ENCODE measurements around the gene EFNB3. TPM values are rescaled to one million over a fixed set of nuclear protein-coding genes. Genes with fewer than 3 reads are reported as not detected.

The EFNB3 gene
- total and polyA plus RNA-seq, 7 donors = 0.09 to 0.37 (median 0.12) TPM; not detected in 2

DNA sequence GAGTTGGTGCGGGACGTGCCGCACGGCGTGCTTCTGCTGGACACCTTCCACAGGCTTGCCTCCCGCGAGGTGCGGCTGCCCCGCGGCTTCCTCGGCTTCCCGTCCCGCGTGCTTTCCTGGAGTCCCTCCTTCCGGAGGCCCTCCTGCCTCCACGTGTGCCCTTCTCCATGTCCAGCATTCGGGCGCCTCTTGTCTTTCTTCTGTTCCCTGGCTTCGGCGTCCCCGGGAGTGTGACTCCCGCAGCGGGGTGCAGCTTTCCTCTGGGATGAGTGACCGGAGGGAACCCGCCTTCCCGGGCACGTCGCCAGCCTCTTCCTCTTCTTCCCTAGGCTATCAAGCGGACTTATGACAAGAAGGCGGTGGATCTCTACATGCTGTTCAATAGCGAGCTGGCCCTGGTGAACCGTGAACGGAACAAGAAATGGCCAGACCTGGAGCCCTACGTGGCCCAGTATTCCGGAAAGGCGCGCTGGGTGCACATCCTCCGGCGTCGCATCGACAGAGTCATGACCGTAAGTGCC is 35.5 kb downstream of the EFNB3 start:
- peak overlapping the region; percentile 42 for H3K4me3 ChIP-seq
- no peaks in the 10 kb centered on the region for H3K9me3 ChIP-seq
- no peak overlapping the region for H3K27ac ChIP-seq
- ATAC-seq = no peak
- no peaks in the 10 kb centered on the region for H3K4me1 ChIP-seq
- intact Hi-C loops (cut with DNase I) = loop anchor here (5.0 to 10.0 kb wide), 3 partner anchors 82 to 314 kb away; no protein-coding TSS in a partner anchor
- peaks cover 0 to 31% (median 0%) of the 10 kb centered on the region in 3 donors for H3K27me3 ChIP-seq (ENCODE audit: insufficient read depth in 3 of 3, low read length in 2 of 3)
- H3K36me3 ChIP-seq (ENCODE audit: insufficient read depth in 1 of 2, low read depth in 1 of 2) = no peaks in the 10 kb centered on the region
- peak in 1 of 2 donors; percentile 57 for DNase-seq
- WGBS, 3 donors = 57 to 67% (median 62%) methylated on average over 42 of the region's 42 CpGs
- no peak for TF ChIP-seq CTCF (IDR thresholded peaks at IDR 0.05)

GRCh38 chr17:7742729-7743128 is 37.7 kb downstream of the EFNB3 start:
- WGBS, 3 donors = 71 to 79% (median 78%) methylated on average over 10 of the region's 10 CpGs
- H3K4me1 ChIP-seq = no peaks in the 10 kb centered on the region
- no peak for TF ChIP-seq CTCF (IDR thresholded peaks at IDR 0.05)
- intact Hi-C loops (cut with DNase I) = loop anchor here (5.0 to 10.0 kb wide), 3 partner anchors 80 to 312 kb away; no protein-coding TSS in a partner anchor
- H3K27ac ChIP-seq = no peak overlapping the region
- no peak overlapping the region for H3K4me3 ChIP-seq
- no peaks in the 10 kb centered on the region for H3K9me3 ChIP-seq
- no peak for ATAC-seq
- H3K36me3 ChIP-seq (ENCODE audit: insufficient read depth in 1 of 2, low read depth in 1 of 2) = no peaks in the 10 kb centered on the region
- H3K27me3 ChIP-seq (ENCODE audit: insufficient read depth in 3 of 3, low read length in 2 of 3) = peaks cover 0 to 24% (median 4%) of the 10 kb centered on the region in 3 donors
- DNase-seq = no peak

DNA sequence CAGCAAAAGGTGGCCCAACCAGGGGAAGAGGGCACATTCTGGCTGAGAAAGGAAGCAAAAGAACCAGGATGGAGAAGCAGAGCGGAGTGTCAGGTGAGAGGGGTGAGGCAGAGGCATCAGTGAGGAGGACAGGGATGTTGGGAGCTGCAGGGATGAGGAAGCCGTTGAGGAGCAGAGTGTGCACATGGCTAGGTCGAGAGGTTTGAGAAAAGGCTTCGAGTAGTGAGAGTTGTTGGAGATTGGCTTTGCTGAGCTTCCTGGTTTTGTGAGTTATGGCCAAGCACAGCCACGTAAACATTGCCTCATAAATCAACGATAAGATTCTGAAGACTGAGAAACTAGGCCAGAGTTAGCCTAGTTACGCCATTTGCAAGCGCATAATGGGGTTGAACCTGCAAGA is 39.4 kb downstream of the EFNB3 start:
- DNase-seq (no peak), ATAC-seq (no peak)
- no peaks in the 10 kb centered on the region for H3K36me3 ChIP-seq (ENCODE audit: insufficient read depth in 1 of 2, low read depth in 1 of 2)
- WGBS, 3 donors = 73 to 77% (median 76%) methylated on average over 8 of the region's 8 CpGs
- TF ChIP-seq CTCF (IDR thresholded peaks at IDR 0.05) = no peak
- no peaks in the 10 kb centered on the region for H3K4me1 ChIP-seq
- H3K9me3 ChIP-seq = no peaks in the 10 kb centered on the region
- H3K4me3 ChIP-seq = no peak overlapping the region
- H3K27ac ChIP-seq = no peak overlapping the region
- intact Hi-C loops (cut with DNase I) = loop anchor here (5.0 to 10.0 kb wide), 3 partner anchors 78 to 310 kb away; no protein-coding TSS in a partner anchor
- H3K27me3 ChIP-seq (ENCODE audit: insufficient read depth in 3 of 3, low read length in 2 of 3) = peaks cover 0 to 16% (median 4%) of the 10 kb centered on the region in 3 donors

GRCh38 chr17:7745748-7746470 is 40.9 kb downstream of the EFNB3 start:
- H3K36me3 ChIP-seq (ENCODE audit: insufficient read depth in 1 of 2, low read depth in 1 of 2) = no peaks in the 10 kb centered on the region
- no peak overlapping the region for H3K27ac ChIP-seq
- WGBS, 3 donors = 56 to 65% (median 63%) methylated on average over 7 of the region's 7 CpGs
- H3K4me3 ChIP-seq = no peak overlapping the region
- no peaks in the 10 kb centered on the region for H3K9me3 ChIP-seq
- H3K27me3 ChIP-seq (ENCODE audit: insufficient read depth in 3 of 3, low read length in 2 of 3) = peaks cover 0 to 4% (median 4%) of the 10 kb centered on the region in 3 donors
- no peak for ATAC-seq
- no peak for DNase-seq
- intact Hi-C loops (cut with DNase I) = loop anchor here (5.0 to 10.0 kb wide), 2 partner anchors 241 to 309 kb away; no protein-coding TSS in a partner anchor
- H3K4me1 ChIP-seq = no peaks in the 10 kb centered on the region
- TF ChIP-seq CTCF (IDR thresholded peaks at IDR 0.05) = no peak

Data from psoas muscle (tissue), 8 donors.